Endothelial cell (in vitro differentiated cells): Measurements from ENCODE around the gene PABPC3. TPM values are rescaled to one million over a fixed set of nuclear protein-coding genes. Genes with fewer than 3 reads are reported as not detected.

ENCODE experiments used
- DNase-seq: peaks from one replicate; pipeline ENCODE4 v3.0.0; 2021; ENCODE audit warnings: low spot score
- H3K27ac Mint-ChIP-seq: one replicate; pipeline ENCODE4 v1.8.0; 2021; ENCODE audit warnings: mixed read lengths, inconsistent platforms; ENCODE audit not compliant: unreplicated experiment
- H3K27me3 Mint-ChIP-seq: one replicate; pipeline ENCODE4 v1.8.0; 2021; ENCODE audit warnings: mild to moderate bottlenecking, moderate library complexity, mixed read lengths, inconsistent platforms; ENCODE audit not compliant: unreplicated experiment
- H3K36me3 Mint-ChIP-seq: one replicate; pipeline ENCODE4 v1.8.0; 2021; ENCODE audit warnings: mild to moderate bottlenecking, low read depth, mixed read lengths, inconsistent platforms; ENCODE audit not compliant: unreplicated experiment
- H3K4me1 Mint-ChIP-seq: one replicate; pipeline ENCODE4 v1.8.0; 2021; ENCODE audit warnings: mild to moderate bottlenecking, mixed read lengths, inconsistent platforms; ENCODE audit not compliant: unreplicated experiment
- H3K4me3 Mint-ChIP-seq: one replicate; pipeline ENCODE4 v1.8.0; 2021; ENCODE audit warnings: mild to moderate bottlenecking, mixed read lengths, inconsistent platforms; ENCODE audit not compliant: unreplicated experiment
- H3K9me3 Mint-ChIP-seq: one replicate; pipeline ENCODE4 v1.8.0; 2021; ENCODE audit warnings: mixed read lengths, inconsistent platforms; ENCODE audit not compliant: unreplicated experiment
- total RNA-seq: library from RNA; stranded (reverse); fragmentation: NEBNext Ultra II Directional; extraction: Animal tissue kit (Norgen Biotek cat#: 25700); gene quantifications from one replicate; pipeline ENCODE4 v1.2.1, GENCODE V29; 2021; ENCODE audit not compliant: unreplicated experiment
- TF ChIP-seq, protein P1 (sequence below): fragments of 200-600 bp; sonication (generic); IDR thresholded peaks from one replicate; pipeline ENCODE4 v1.5.0; 2021; ENCODE audit warnings: antibody characterized with exemption; ENCODE audit not compliant: unreplicated experiment

PABPC3 gene
- total RNA-seq, 1 donor from 2014 or later, result 0.44 TPM

DNA sequence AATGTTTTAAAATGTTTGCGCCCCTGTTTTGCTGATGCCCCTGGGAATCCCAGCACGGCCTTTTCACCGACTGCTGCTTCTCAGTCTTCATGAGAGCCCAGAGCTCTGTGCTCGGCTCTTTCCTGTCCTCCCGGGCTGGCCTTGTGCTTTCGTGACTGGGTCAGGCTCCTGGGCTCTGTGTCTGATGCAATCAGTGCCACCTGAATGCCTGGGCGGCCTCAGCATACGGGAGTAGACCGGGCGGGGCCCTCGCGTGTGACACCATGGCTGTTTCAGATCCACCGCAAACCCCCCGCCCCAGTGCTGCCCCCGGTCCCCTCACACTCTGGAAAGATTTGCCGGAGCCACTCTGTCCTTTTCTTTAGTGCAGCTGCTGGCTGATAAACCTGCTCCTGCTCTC, 21.4 kb downstream of the PABPC3 start:
- TF ChIP-seq, protein P1, sequence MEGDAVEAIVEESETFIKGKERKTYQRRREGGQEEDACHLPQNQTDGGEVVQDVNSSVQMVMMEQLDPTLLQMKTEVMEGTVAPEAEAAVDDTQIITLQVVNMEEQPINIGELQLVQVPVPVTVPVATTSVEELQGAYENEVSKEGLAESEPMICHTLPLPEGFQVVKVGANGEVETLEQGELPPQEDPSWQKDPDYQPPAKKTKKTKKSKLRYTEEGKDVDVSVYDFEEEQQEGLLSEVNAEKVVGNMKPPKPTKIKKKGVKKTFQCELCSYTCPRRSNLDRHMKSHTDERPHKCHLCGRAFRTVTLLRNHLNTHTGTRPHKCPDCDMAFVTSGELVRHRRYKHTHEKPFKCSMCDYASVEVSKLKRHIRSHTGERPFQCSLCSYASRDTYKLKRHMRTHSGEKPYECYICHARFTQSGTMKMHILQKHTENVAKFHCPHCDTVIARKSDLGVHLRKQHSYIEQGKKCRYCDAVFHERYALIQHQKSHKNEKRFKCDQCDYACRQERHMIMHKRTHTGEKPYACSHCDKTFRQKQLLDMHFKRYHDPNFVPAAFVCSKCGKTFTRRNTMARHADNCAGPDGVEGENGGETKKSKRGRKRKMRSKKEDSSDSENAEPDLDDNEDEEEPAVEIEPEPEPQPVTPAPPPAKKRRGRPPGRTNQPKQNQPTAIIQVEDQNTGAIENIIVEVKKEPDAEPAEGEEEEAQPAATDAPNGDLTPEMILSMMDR, result no peak
- Mint-ChIP-seq H3K27ac (no peak overlapping the region), H3K4me3 (no peak overlapping the region), H3K9me3 (peaks cover 7% of the 10 kb centered on the region), H3K4me1 (peaks cover 17% of the 10 kb centered on the region), H3K27me3 (peaks cover 4% of the 10 kb centered on the region), H3K36me3 (peaks cover 8% of the 10 kb centered on the region)
- DNase-seq, result no peak

DNA sequence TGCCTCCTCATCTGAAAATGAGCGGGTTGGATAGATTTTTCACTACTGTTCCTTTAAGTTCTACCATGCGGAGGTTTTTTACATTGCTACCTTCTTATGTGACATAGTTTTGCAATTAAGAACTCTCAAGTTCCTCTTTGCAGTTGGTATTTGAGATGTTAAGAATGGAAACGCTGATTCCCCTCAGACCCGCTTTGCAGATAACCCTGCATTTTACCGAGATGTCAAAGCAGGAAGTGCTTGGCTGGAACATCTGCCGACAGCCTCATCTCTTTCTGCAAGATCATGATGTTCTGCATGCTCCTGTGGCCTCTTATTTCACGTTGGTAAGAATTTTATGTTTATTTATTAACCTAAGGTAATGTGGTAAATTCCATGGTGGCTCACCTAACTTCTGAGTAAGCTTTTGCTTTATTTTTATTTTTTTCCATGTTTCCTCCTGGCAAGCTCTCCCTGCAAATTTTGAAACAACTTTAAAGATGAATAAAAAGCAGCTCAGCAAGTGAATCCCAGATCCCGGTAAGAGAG, 22.5 kb downstream of the PABPC3 start:
- Mint-ChIP-seq H3K9me3 (peaks cover 7% of the 10 kb centered on the region), H3K27me3 (peaks cover 4% of the 10 kb centered on the region), H3K27ac (no peak overlapping the region), H3K4me1 (peaks cover 17% of the 10 kb centered on the region), H3K36me3 (peaks cover 8% of the 10 kb centered on the region), H3K4me3 (no peak overlapping the region)
- TF ChIP-seq, protein P1, result no peak
- DNase-seq, result no peak

DNA sequence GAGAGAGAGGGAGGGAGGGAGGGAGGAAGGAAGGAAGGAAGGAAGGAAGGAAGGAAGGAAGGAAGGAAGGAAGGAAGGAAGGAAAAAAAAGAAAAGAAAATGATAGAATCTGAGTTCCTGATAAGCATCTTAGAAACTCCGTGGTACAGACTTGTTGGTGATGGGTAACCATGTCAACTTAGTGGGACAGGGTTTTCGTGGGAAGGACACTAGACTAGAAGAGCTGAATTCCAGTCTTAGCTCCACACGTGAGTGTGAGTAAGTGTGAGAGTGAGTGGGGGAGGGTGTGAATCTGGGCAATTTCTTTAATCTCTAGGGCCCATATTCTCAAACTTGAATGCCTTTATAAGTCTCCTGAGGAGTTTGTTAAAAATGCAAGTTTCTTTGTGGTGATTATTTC, 35.0 kb downstream of the PABPC3 start:
- Mint-ChIP-seq H3K27ac (no peak overlapping the region), H3K4me1 (no peaks in the 10 kb centered on the region)

DNA sequence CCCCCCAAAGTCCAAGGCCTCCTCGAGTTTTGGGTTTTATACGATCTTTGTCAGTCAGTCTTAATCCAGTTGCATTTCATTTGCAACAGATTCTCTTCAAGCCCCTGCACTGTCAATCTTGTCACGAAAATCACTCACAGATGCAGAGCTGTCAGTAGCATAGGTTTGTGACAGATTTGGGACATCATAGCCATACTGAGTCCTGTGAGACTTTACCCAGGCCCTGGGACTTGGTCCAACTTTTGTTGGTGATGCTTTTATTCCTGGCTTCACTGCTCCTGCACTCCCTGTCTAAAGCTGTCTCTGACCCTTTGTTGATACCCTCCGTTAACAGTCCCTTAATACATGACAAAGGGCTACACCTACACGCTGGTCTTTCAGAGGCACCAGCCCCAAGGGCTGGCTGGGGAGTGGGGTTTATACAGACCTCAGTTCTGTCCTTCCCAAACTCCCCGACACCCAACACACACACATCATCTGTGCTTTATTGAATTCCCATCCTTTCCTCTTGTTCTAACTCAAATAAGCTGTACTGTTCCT, 36.0 kb downstream of the PABPC3 start:
- no peak overlapping the region for H3K4me3 Mint-ChIP-seq
- TF ChIP-seq, protein P1, result no peak
- no peak for DNase-seq
- no peaks in the 10 kb centered on the region for H3K9me3 Mint-ChIP-seq
- no peak overlapping the region for H3K27ac Mint-ChIP-seq
- H3K27me3 Mint-ChIP-seq, result no peaks in the 10 kb centered on the region
- H3K36me3 Mint-ChIP-seq, result no peaks in the 10 kb centered on the region
- H3K4me1 Mint-ChIP-seq, result no peaks in the 10 kb centered on the region

More for the DNA sequence above, 35.0 kb downstream of the PABPC3 start:
- H3K36me3 Mint-ChIP-seq, result no peaks in the 10 kb centered on the region
- H3K9me3 Mint-ChIP-seq, result no peaks in the 10 kb centered on the region
- H3K27me3 Mint-ChIP-seq, result no peaks in the 10 kb centered on the region
- no peak overlapping the region for H3K4me3 Mint-ChIP-seq
- TF ChIP-seq, protein P1, result no peak
- DNase-seq, result no peak

DNA sequence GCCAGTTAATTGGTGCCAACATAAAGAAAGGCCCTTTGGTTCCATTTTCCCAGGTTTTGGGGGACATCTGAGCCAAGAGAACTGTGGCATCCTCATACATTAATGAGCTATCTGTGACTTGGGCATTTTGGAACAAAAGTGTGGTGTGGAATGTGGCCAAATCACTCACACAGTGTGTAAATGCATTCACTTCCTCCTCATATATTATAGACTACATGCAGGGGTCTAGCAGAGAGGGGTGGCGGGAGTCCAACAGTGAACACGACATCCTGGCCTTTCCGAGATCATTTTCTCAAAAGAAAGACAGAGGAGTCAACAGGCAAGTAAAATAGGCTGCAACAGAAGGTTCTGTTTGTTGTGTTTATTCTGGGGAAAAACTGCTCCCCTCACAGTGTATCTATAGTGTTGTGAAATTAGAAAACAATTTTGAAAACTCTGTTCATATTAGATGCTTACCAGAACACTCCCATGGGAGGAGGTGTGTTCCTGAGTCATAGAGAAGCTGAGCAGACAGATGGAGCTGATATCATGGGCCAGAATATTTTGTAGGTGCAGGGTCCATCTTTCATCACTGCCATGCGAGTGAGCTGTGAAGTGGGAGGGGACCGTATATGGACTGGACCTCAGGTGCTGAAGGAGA, 36.9 kb downstream of the PABPC3 start:
- H3K4me1 Mint-ChIP-seq, result peaks cover 6% of the 10 kb centered on the region

More for the DNA sequence above, 36.9 kb downstream of the PABPC3 start:
- no peaks in the 10 kb centered on the region for H3K9me3 Mint-ChIP-seq
- H3K4me3 Mint-ChIP-seq, result no peak overlapping the region
- H3K27me3 Mint-ChIP-seq, result no peaks in the 10 kb centered on the region
- H3K27ac Mint-ChIP-seq, result no peak overlapping the region
- H3K36me3 Mint-ChIP-seq, result no peaks in the 10 kb centered on the region
- TF ChIP-seq, protein P1, result no peak
- no peak for DNase-seq
